Right lobe of liver (tissue), 6 donors: Measurements from ENCODE around the gene HPDL. TPM values are rescaled to one million over a fixed set of nuclear protein-coding genes. Genes with fewer than 3 reads are reported as not detected.

Source experiments
- ATAC-seq, 4 donors: fragments of 200-7000 bp; cut with Tn5 transposase; one replicate each; pipeline ENCODE4 v1.9.1; 2020; ENCODE audit warnings: mild to moderate bottlenecking in 4 of 4, moderate library complexity in 4 of 4
- DNase-seq, 3 donors: peaks; one replicate each; pipeline ENCODE4 v3.0.0-alpha.2; 2020
- H3K27ac ChIP-seq, 3 donors: fragments of 200-600 bp; one replicate each; pipeline ENCODE4 v1.8.0; 2022
- H3K27me3 ChIP-seq, 2 donors: fragments of 200-600 bp; one replicate each; pipeline ENCODE4 v1.8.0; 2022
- H3K36me3 ChIP-seq, 4 donors: fragments of 200-600 bp; sonication (generic) in 1 of 4; one replicate each; pipeline versions ENCODE4 v1.5.1 to v1.8.0; 2017 to 2022; ENCODE audit warnings: control low read depth in 1 of 4
- H3K4me1 ChIP-seq, 4 donors: fragments of 200-600 bp; sonication (generic) in 1 of 4; one replicate each; pipeline versions ENCODE4 v1.5.1 to v1.8.0; 2017 to 2022; ENCODE audit warnings: control low read depth in 1 of 4
- H3K4me3 ChIP-seq, 3 donors: fragments of 200-600 bp; one replicate each; pipeline ENCODE4 v1.8.0; 2022
- H3K9me3 ChIP-seq, 4 donors: fragments of 200-600 bp; sonication (generic) in 1 of 4; one replicate each; pipeline versions ENCODE4 v1.5.1 to v1.8.0; 2017 to 2022; ENCODE audit warnings: control low read depth in 1 of 4
- CTCF ChIP-seq, 4 donors: fragments of 200-600 bp in 3 of 4; fragments of 450-650 bp in 1 of 4; IDR thresholded peaks; one replicate each; pipeline versions ENCODE4 v1.5.1 to v1.8.0; 2016 to 2022; ENCODE audit warnings: antibody characterized with exemption in 4 of 4, mild to moderate bottlenecking in 2 of 4
- POLR2A ChIP-seq: fragments of 450-650 bp; IDR thresholded peaks from one replicate; pipeline ENCODE4 v1.6.1; 2017; ENCODE audit warnings: antibody characterized with exemption, mild to moderate bottlenecking
- WGBS: methylation state at CpG from one replicate; pipeline ENCODE4 v1.1.6; 2018; ENCODE audit warnings: low coverage, low lambda C conversion rate; ENCODE audit not compliant: insufficient coverage; ENCODE audit errors: missing lambda C conversion rate; 5-methylcytosine and 5-hydroxymethylcytosine counted together
- intact Hi-C, 2 donors: fragments of 100-400 bp; cut with DNase I; formaldehyde crosslinking; loops; one replicate each; pipeline versions ENCODE4 v1.11.2 to v1.14.1; 2022
- total RNA-seq, 6 experiments: library from RNA; depleted of rRNA in 2 of 6; stranded (reverse); fragments of >200 nt in 2 of 6; fragmentation: NEBNext Ultra II Directional in 3 of 6; extraction: Animal tissue kit (Norgen Biotek cat#: 25700) in 3 of 6; gene quantifications; one replicate each; pipeline versions ENCODE4 v1.1.0 to v1.2.4, GENCODE V29; 2016 to 2023
- donor health status: DM: no; HTN: yes; CAD: no.
- donor health status: DM: no; HTN: no; CAD: no.
- donor health status: DM: no; HTN: no; CAD: no.
- donor health status: DM: no; HTN: yes; CAD: no.
- donor health status: DM: no; HTN: yes; CAD: no.

The HPDL gene
- total RNA-seq, 6 experiments from 2014 or later, result 0.25 to 0.56 TPM; not detected in 4

GRCh38 chr1:45328680-45329079, 2.0 kb downstream of the HPDL start:
- no peak for DNase-seq
- TF ChIP-seq POLR2A (no peak), CTCF (IDR thresholded peaks at IDR 0.05) (no peak)
- ATAC-seq, result no peak
- H3K9me3 ChIP-seq, result no peaks in the 10 kb centered on the region
- no peaks in the 10 kb centered on the region for H3K36me3 ChIP-seq
- no peaks in the 10 kb centered on the region for H3K27me3 ChIP-seq
- H3K27ac ChIP-seq, result no peak overlapping the region
- H3K4me1 ChIP-seq, result peaks cover 0 to 7% (median 3%) of the 10 kb centered on the region in 4 donors
- no peak overlapping the region for H3K4me3 ChIP-seq
- WGBS, result 73% methylated on average over 5 of the region's 5 CpGs
- intact Hi-C loops, result no loop called here

GRCh38 chr1:45329445-45329844, 2.8 kb downstream of the HPDL start:
- ATAC-seq, result no peak
- Histone ChIP-seq H3K9me3 (no peaks in the 10 kb centered on the region), H3K27ac (no peak overlapping the region), H3K36me3 (peaks cover 0 to 2% (median 0%) of the 10 kb centered on the region in 4 donors), H3K27me3 (no peaks in the 10 kb centered on the region), H3K4me3 (no peak overlapping the region), H3K4me1 (peaks cover 0 to 7% (median 3%) of the 10 kb centered on the region in 4 donors)
- 100% methylated on average over 2 of the region's 4 CpGs for WGBS
- intact Hi-C loops, result no loop called here
- DNase-seq, result no peak
- TF ChIP-seq POLR2A, result no peak
- no peak for TF ChIP-seq CTCF (IDR thresholded peaks at IDR 0.05)

GRCh38 chr1:45331436-45332345, 5.0 kb downstream of the HPDL start:
- Histone ChIP-seq H3K27ac (no peak overlapping the region), H3K4me3 (no peak overlapping the region), H3K4me1 (peaks cover 0 to 13% (median 6%) of the 10 kb centered on the region in 4 donors), H3K27me3 (no peaks in the 10 kb centered on the region), H3K9me3 (no peaks in the 10 kb centered on the region), H3K36me3 (peaks cover 0 to 2% (median 0%) of the 10 kb centered on the region in 4 donors)
- no peak for DNase-seq
- intact Hi-C loops, result no loop called here
- ATAC-seq, result no peak
- WGBS, result no CpG with 5 or more reads among the region's 18 CpGs
- TF ChIP-seq POLR2A (no peak), CTCF (IDR thresholded peaks at IDR 0.05) (no peak)

- H3K4me3 ChIP-seq, result no peak overlapping the region
- no CpG with 5 or more reads among the region's 10 CpGs for WGBS
- TF ChIP-seq CTCF (IDR thresholded peaks at IDR 0.05) (no peak), POLR2A (no peak)
- no peak overlapping the region for H3K27ac ChIP-seq
- H3K9me3 ChIP-seq, result no peaks in the 10 kb centered on the region
- intact Hi-C loops, result no loop called here
- peaks cover 0 to 2% (median 0%) of the 10 kb centered on the region in 4 donors for H3K36me3 ChIP-seq
- H3K4me1 ChIP-seq, result peaks cover 0 to 7% (median 3%) of the 10 kb centered on the region in 4 donors
- H3K27me3 ChIP-seq, result no peaks in the 10 kb centered on the region
- DNase-seq (no peak), ATAC-seq (no peak)
Measured at GRCh38 chr1:45332346-45332720, 5.6 kb downstream of the HPDL start.
